Left lung (tissue), 10 donors: ENCODE results near the gene VEPH1. TPM values are rescaled to one million over a fixed set of nuclear protein-coding genes. Genes with fewer than 3 reads are reported as not detected.
A peak's percentile ranks its signal among the peaks of the same experiment; 100 is the strongest.

Experiments used
- ATAC-seq: fragments of 200-7000 bp; cut with Tn5 transposase; one replicate; pipeline ENCODE4 v1.9.1; 2020; ENCODE audit warnings: moderate library complexity
- DNase-seq, 4 donors: peaks; one replicate each; pipeline ENCODE4 v3.0.0-alpha.2; 2013 to 2020
- H3K27ac ChIP-seq, 2 donors: fragments of 200-600 bp; sonication (generic) in 1 of 2; one replicate each; pipeline versions ENCODE4 v1.5.0 to v1.8.0; 2020 to 2021
- H3K27me3 ChIP-seq, 2 donors: fragments of 200-600 bp; sonication (generic) in 1 of 2; one replicate each; pipeline versions ENCODE4 v1.5.0 to v1.8.0; 2020 to 2021
- H3K36me3 ChIP-seq, 2 donors: fragments of 200-600 bp; sonication (generic) in 1 of 2; one replicate each; pipeline versions ENCODE4 v1.5.0 to v1.8.0; 2020 to 2021
- H3K4me1 ChIP-seq, 2 donors: fragments of 200-600 bp; one replicate each; pipeline ENCODE4 v1.8.0; 2021
- H3K4me3 ChIP-seq, 2 donors: fragments of 200-600 bp; sonication (generic) in 1 of 2; one replicate each; pipeline versions ENCODE4 v1.5.0 to v1.8.0; 2020 to 2021; ENCODE audit warnings: mild to moderate bottlenecking in 1 of 2
- H3K9me3 ChIP-seq, 2 donors: fragments of 200-600 bp; sonication (generic) in 1 of 2; one replicate each; pipeline versions ENCODE4 v1.5.0 to v1.8.0; 2020 to 2021
- CTCF ChIP-seq, 2 donors: fragments of 200-600 bp; sonication (generic) in 1 of 2; IDR thresholded peaks; one replicate each; pipeline versions ENCODE4 v1.5.0 to v1.8.0; 2021; ENCODE audit warnings: antibody characterized with exemption in 2 of 2
- intact Hi-C, 2 donors: fragments of 100-400 bp; cut with DNase I; formaldehyde crosslinking; loops; one replicate each; pipeline versions ENCODE4 v1.11.2 to v1.14.2; 2022
- polyA plus RNA-seq, 6 donors: library from polyadenylated mRNA; unstranded; fragments of 120-200 nt; gene quantifications; one replicate each; pipeline ENCODE4 v1.2.1, GENCODE V29; 2013; ENCODE audit not compliant: insufficient read length in 6 of 6
- total RNA-seq, 2 donors: library from RNA; stranded (reverse); fragmentation: NEBNext Ultra II Directional; extraction: Animal tissue kit (Norgen Biotek cat#: 25700); gene quantifications; one replicate each; pipeline ENCODE4 v1.2.1, GENCODE V29; 2021
- donor health status: DM: no; HTN: yes; CAD: no.
- donor health status: DM: no; HTN: no; CAD: no.

VEPH1 gene
- total and polyA plus RNA-seq, 8 donors = 30.4 to 143 (median 42.6) TPM

- peaks cover 0 to 3% of the 10 kb centered on the region in 2 donors for H3K36me3 ChIP-seq
- intact Hi-C loops = no loop called here
- H3K4me1 ChIP-seq = peaks cover 4 to 47% of the 10 kb centered on the region in 2 donors
- no peak overlapping the region for H3K27ac ChIP-seq
- TF ChIP-seq CTCF (IDR thresholded peaks at IDR 0.05) = no peak
- H3K4me3 ChIP-seq = no peak overlapping the region
- H3K9me3 ChIP-seq = no peaks in the 10 kb centered on the region
- ATAC-seq (peak; percentile 32), DNase-seq (peak in 2 of 4 donors; percentile 72 to 78)
- peaks cover 0 to 3% of the 10 kb centered on the region in 2 donors for H3K27me3 ChIP-seq
Measured at GRCh38 chr3:157445857-157446256, 57.4 kb downstream of the VEPH1 start.

GRCh38 chr3:157444797-157445184 is 58.4 kb downstream of the VEPH1 start:
- peaks cover 0 to under 1% of the 10 kb centered on the region in 2 donors for H3K27me3 ChIP-seq
- H3K36me3 ChIP-seq = peaks cover 0 to 3% of the 10 kb centered on the region in 2 donors
- intact Hi-C loops = no loop called here
- H3K4me1 ChIP-seq = peaks cover 4 to 50% of the 10 kb centered on the region in 2 donors
- TF ChIP-seq CTCF (IDR thresholded peaks at IDR 0.05) = no peak
- no peak for ATAC-seq
- H3K27ac ChIP-seq = no peak overlapping the region
- H3K4me3 ChIP-seq = no peak overlapping the region
- DNase-seq = no peak
- no peaks in the 10 kb centered on the region for H3K9me3 ChIP-seq

GRCh38 chr3:157443905-157444796 is 59.1 kb downstream of the VEPH1 start:
- no peak overlapping the region for H3K4me3 ChIP-seq
- H3K4me1 ChIP-seq = peaks cover 4 to 56% of the 10 kb centered on the region in 2 donors
- peaks cover 0 to 3% of the 10 kb centered on the region in 2 donors for H3K36me3 ChIP-seq
- ATAC-seq (no peak), DNase-seq (peak in 1 of 4 donors; percentile 23)
- no peaks in the 10 kb centered on the region for H3K9me3 ChIP-seq
- TF ChIP-seq CTCF (IDR thresholded peaks at IDR 0.05) = no peak
- intact Hi-C loops = no loop called here
- peaks cover 0 to 7% of the 10 kb centered on the region in 2 donors for H3K27me3 ChIP-seq
- H3K27ac ChIP-seq = no peak overlapping the region

GRCh38 chr3:157442729-157443128 is 60.5 kb downstream of the VEPH1 start:
- DNase-seq (peak in 1 of 4 donors; percentile 51), ATAC-seq (peak; percentile 69)
- no peak for TF ChIP-seq CTCF (IDR thresholded peaks at IDR 0.05)
- Histone ChIP-seq H3K4me3 (no peak overlapping the region), H3K9me3 (no peaks in the 10 kb centered on the region), H3K36me3 (peaks cover 0 to 3% of the 10 kb centered on the region in 2 donors), H3K4me1 (peaks cover 4 to 71% of the 10 kb centered on the region in 2 donors), H3K27me3 (peaks cover 0 to 21% of the 10 kb centered on the region in 2 donors), H3K27ac (no peak overlapping the region)
- intact Hi-C loops = no loop called here

GRCh38 chr3:157441102-157441624 is 62.1 kb downstream of the VEPH1 start:
- no peaks in the 10 kb centered on the region for H3K9me3 ChIP-seq
- TF ChIP-seq CTCF (IDR thresholded peaks at IDR 0.05) = no peak
- H3K36me3 ChIP-seq = peaks cover 0 to 3% of the 10 kb centered on the region in 2 donors
- H3K27me3 ChIP-seq = peaks cover 0 to 31% of the 10 kb centered on the region in 2 donors
- intact Hi-C loops = no loop called here
- no peak overlapping the region for H3K27ac ChIP-seq
- no peak for DNase-seq
- no peak for ATAC-seq
- peaks cover 7 to 72% of the 10 kb centered on the region in 2 donors for H3K4me1 ChIP-seq
- no peak overlapping the region for H3K4me3 ChIP-seq
